ENCODE measurements around the gene TMEM138. TPM values are rescaled to one million over a fixed set of nuclear protein-coding genes. Genes with fewer than 3 reads are reported as not detected.

Gene TMEM138
- total RNA-seq, 3 donors from 2014 or later, result 24.6 to 38.5 (median 32.8) TPM

DNA sequence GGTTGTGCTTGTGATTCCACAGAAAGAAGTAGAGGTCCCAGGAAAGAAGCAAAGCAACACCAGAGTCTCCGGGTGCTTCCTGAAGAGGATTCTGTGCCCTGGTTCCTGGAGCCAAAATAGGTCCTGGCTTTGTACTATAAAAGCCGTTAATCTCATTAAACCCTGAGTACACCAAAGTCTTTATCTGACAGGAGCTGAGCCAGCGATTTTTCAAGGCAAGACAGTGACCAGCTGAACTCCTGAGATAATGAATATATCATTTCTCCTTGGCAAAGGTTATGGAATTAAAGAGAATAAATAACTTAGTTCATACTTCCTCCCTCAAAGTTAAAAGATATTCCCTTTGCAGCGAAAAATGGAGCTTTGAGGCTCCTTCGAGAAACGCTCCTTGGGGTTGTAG lies 5.2 kb downstream of the TMEM138 start:
- TF ChIP-seq, protein P1, sequence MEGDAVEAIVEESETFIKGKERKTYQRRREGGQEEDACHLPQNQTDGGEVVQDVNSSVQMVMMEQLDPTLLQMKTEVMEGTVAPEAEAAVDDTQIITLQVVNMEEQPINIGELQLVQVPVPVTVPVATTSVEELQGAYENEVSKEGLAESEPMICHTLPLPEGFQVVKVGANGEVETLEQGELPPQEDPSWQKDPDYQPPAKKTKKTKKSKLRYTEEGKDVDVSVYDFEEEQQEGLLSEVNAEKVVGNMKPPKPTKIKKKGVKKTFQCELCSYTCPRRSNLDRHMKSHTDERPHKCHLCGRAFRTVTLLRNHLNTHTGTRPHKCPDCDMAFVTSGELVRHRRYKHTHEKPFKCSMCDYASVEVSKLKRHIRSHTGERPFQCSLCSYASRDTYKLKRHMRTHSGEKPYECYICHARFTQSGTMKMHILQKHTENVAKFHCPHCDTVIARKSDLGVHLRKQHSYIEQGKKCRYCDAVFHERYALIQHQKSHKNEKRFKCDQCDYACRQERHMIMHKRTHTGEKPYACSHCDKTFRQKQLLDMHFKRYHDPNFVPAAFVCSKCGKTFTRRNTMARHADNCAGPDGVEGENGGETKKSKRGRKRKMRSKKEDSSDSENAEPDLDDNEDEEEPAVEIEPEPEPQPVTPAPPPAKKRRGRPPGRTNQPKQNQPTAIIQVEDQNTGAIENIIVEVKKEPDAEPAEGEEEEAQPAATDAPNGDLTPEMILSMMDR (IDR thresholded peaks at IDR 0.05), result no peak
- no peak for TF ChIP-seq POLR2A (IDR thresholded peaks at IDR 0.05)
- intact Hi-C loops (cut with DNase I; ENCODE audit: low total_unique reads), result no loop called here
- Histone ChIP-seq H3K9me3 (no peaks in the 10 kb centered on the region), H3K27ac (no peak overlapping the region), H3K4me1 (peaks cover 0 to 12% of the 10 kb centered on the region in 2 donors), H3K27me3 (no peaks in the 10 kb centered on the region), H3K36me3 (no peaks in the 10 kb centered on the region), H3K4me3 (no peak overlapping the region)
- DNase-seq (ENCODE audit: low spot score in 2 of 2), result no peak

DNA sequence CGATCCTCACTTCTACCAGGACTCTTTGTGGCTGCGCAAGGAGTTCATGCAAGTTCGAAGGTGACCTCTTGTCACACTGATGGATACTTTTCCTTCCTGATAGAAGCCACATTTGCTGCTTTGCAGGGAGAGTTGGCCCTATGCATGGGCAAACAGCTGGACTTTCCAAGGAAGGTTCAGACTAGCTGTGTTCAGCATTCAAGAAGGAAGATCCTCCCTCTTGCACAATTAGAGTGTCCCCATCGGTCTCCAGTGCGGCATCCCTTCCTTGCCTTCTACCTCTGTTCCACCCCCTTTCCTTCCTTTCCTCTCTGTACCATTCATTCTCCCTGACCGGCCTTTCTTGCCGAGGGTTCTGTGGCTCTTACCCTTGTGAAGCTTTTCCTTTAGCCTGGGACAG lies 6.5 kb downstream of the TMEM138 start:
- Histone ChIP-seq H3K27me3 (no peaks in the 10 kb centered on the region), H3K4me1 (peaks cover 0 to 6% of the 10 kb centered on the region in 2 donors), H3K36me3 (no peaks in the 10 kb centered on the region), H3K9me3 (no peaks in the 10 kb centered on the region), H3K4me3 (no peak overlapping the region), H3K27ac (peak overlapping the region; percentile 75 to 77)
- intact Hi-C loops (cut with DNase I; ENCODE audit: low total_unique reads), result no loop called here
- no peak for TF ChIP-seq POLR2A (IDR thresholded peaks at IDR 0.05)
- TF ChIP-seq, protein P1 (IDR thresholded peaks at IDR 0.05), result no peak
- no peak for TF ChIP-seq POLR2AphosphoS5 (IDR thresholded peaks at IDR 0.05)
- DNase-seq (ENCODE audit: low spot score in 2 of 2), result no peak

DNA sequence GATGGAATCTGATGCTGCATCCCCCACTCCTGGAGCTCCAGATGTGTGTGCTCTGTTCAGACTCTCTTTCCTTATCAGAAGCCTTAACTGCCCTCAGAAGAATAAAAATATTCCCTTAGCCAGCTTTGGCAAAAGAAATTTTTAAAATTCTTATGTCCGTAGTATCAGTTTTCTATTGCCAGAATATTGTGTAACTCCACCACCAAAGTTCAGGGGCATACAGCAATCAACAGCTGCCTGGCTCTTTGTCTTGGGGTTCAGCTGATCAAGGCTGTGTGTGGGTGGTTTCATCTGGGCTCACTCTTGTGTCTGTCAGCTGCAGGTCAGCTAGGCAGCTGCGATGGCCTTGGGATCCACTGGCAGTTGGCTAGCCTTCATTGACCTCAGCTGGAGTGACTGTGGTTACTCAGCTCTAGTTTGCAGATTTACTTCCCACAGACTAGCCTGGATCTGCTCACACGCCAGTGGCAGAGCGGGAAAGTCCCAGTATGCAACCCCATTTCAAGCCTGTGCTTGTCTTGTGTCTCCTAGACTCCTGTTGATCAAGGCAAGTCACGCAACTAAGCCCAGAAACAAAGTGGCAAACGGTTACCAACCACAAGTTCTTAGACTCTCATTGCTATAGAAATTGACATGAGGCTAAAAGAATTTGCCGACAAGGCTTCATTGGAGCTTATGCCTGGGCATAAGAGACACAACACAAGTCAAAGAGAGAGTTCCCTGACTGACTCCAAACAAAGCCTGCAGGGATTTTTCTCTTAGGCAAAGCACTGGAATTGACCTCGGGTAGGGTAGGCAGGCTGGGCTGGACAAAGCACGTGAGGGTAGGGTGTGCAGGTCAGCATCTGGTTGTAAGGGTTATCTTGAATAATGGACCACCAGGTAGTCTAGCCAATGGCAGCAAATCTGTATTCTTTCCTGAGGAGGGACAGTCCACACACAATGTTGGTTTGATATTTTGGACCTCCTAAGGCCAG lies 7.5 kb downstream of the TMEM138 start:
- Histone ChIP-seq H3K36me3 (no peaks in the 10 kb centered on the region), H3K27me3 (no peaks in the 10 kb centered on the region), H3K4me3 (no peak overlapping the region), H3K27ac (peak overlapping the region; percentile 75 to 77), H3K4me1 (peaks cover 0 to 6% of the 10 kb centered on the region in 2 donors), H3K9me3 (no peaks in the 10 kb centered on the region)
- intact Hi-C loops (cut with DNase I; ENCODE audit: low total_unique reads), result no loop called here
- peak; percentile 28 to 66 (median 43) for TF ChIP-seq POLR2AphosphoS5 (IDR thresholded peaks at IDR 0.05)
- TF ChIP-seq, protein P1 (IDR thresholded peaks at IDR 0.05), result no peak
- DNase-seq (ENCODE audit: low spot score in 2 of 2), result peak in 1 of 2 donors; percentile 43

DNA sequence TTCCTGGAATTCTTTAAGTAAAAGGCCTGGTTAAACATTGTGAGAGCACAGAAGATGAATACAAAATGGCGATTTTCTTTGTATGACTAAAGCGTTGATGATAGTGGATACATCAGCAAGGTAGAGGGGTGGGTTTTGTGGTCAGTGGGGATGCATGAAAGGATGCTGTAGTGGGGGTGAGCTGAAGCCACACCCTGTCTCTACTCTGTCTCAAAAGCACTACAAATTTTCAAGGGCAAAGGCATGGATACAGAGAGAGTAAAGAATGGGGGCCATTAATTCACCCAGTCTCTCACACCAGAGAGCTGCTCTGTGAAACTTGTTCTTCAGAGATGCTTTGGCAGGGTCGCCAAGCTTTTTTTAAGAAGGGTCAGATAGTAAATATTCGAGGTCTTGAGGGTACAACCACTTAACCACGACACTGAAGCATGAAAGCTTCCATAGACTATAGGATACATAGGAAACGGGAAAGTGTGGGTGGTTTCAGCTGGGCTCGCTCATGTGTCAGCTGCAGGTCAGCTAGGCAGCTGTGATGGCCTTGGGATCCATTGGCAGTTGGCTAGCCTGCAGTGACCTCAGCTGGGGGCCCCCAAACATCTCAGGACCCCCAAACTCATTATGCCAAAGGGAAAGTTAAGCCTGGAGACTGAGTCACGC lies 8.3 kb downstream of the TMEM138 start:
- H3K27ac ChIP-seq, result peak overlapping the region; percentile 75 to 77

More for the DNA sequence above, 8.3 kb downstream of the TMEM138 start:
- intact Hi-C loops (cut with DNase I; ENCODE audit: low total_unique reads), result no loop called here
- H3K9me3 ChIP-seq, result no peaks in the 10 kb centered on the region
- H3K36me3 ChIP-seq, result no peaks in the 10 kb centered on the region
- peaks cover 0 to 6% of the 10 kb centered on the region in 2 donors for H3K4me1 ChIP-seq
- H3K4me3 ChIP-seq, result no peak overlapping the region
- H3K27me3 ChIP-seq, result no peaks in the 10 kb centered on the region
- TF ChIP-seq POLR2AphosphoS5 (IDR thresholded peaks at IDR 0.05) (no peak), POLR2A (IDR thresholded peaks at IDR 0.05) (no peak)
- TF ChIP-seq, protein P1 (IDR thresholded peaks at IDR 0.05), result no peak
- no peak for DNase-seq (ENCODE audit: low spot score in 2 of 2)
